ENCODE data around the gene IREB2. TPM values are rescaled to one million over a fixed set of nuclear protein-coding genes. Genes with fewer than 3 reads are reported as not detected.
A peak's percentile ranks its signal among the peaks of the same experiment; 100 is the strongest.
"Not testable (repeated sequence)": the region's sequence is repeated elsewhere in the genome, so short reads cannot be mapped to it uniquely, and the experiment has no call there.

Gene IREB2
- total RNA-seq, 1 experiment from 2014 or later, result 84.5 TPM

GRCh38 chr15:78507831-78508160 is 69.8 kb downstream of the IREB2 start:
- H3K36me3 Mint-ChIP-seq (ENCODE audit: insufficient read depth, unreplicated experiment), result peaks cover 30% of the 10 kb centered on the region
- intact Hi-C loops (cut with micrococcal nuclease; ENCODE audit: unreplicated experiment), result no loop called here
- no peak for TF ChIP-seq CTCF (IDR thresholded peaks at IDR 0.05; ENCODE audit: unreplicated experiment)
- H3K9me3 Mint-ChIP-seq (ENCODE audit: low read depth, unreplicated experiment), result no peaks in the 10 kb centered on the region
- H3K27me3 Mint-ChIP-seq (ENCODE audit: unreplicated experiment), result no peaks in the 10 kb centered on the region
- BruUV-seq (replicated peaks), result TSS peak; percentile 20
- no peaks in the 10 kb centered on the region for H3K4me1 Mint-ChIP-seq (ENCODE audit: low read depth, unreplicated experiment)
- no peak for DNase-seq
- CTCF ChIA-PET, result interaction anchor here (0.8 to 1.2 kb wide), 4 partner anchors 34 to 85 kb away, joined by 3 read pairs; no protein-coding TSS in a partner anchor
- H3K4me3 Mint-ChIP-seq (ENCODE audit: low read depth, unreplicated experiment), result peak overlapping the region; percentile 88
- peak overlapping the region; percentile 63 for H3K27ac Mint-ChIP-seq (ENCODE audit: unreplicated experiment)

- no TSS peak for BruUV-seq (replicated peaks)
- peak overlapping the region; percentile 63 for H3K27ac Mint-ChIP-seq (ENCODE audit: unreplicated experiment)
- H3K4me3 Mint-ChIP-seq (ENCODE audit: low read depth, unreplicated experiment), result peak overlapping the region; percentile 88
- no peaks in the 10 kb centered on the region for H3K4me1 Mint-ChIP-seq (ENCODE audit: low read depth, unreplicated experiment)
- intact Hi-C loops (cut with micrococcal nuclease; ENCODE audit: unreplicated experiment), result no loop called here
- H3K9me3 Mint-ChIP-seq (ENCODE audit: low read depth, unreplicated experiment), result no peaks in the 10 kb centered on the region
- CTCF ChIA-PET, result interaction anchor here (0.8 to 1.2 kb wide), 4 partner anchors 33 to 86 kb away, joined by 3 read pairs; no protein-coding TSS in a partner anchor
- peak; percentile 16 for DNase-seq
- no peaks in the 10 kb centered on the region for H3K27me3 Mint-ChIP-seq (ENCODE audit: unreplicated experiment)
- H3K36me3 Mint-ChIP-seq (ENCODE audit: insufficient read depth, unreplicated experiment), result peaks cover 30% of the 10 kb centered on the region
- TF ChIP-seq CTCF (IDR thresholded peaks at IDR 0.05; ENCODE audit: unreplicated experiment), result no peak
Observed at GRCh38 chr15:78508272-78508671, 70.3 kb downstream of the IREB2 start.

GRCh38 chr15:78509726-78510312 is 71.8 kb downstream of the IREB2 start:
- CTCF ChIA-PET, result no interaction called here
- Mint-ChIP-seq H3K27ac (ENCODE audit: unreplicated experiment) (no peak overlapping the region), H3K9me3 (ENCODE audit: low read depth, unreplicated experiment) (no peaks in the 10 kb centered on the region), H3K4me1 (ENCODE audit: low read depth, unreplicated experiment) (no peaks in the 10 kb centered on the region), H3K4me3 (ENCODE audit: low read depth, unreplicated experiment) (no peak overlapping the region), H3K36me3 (ENCODE audit: insufficient read depth, unreplicated experiment) (peaks cover 30% of the 10 kb centered on the region), H3K27me3 (ENCODE audit: unreplicated experiment) (no peaks in the 10 kb centered on the region)
- intact Hi-C loops (cut with micrococcal nuclease; ENCODE audit: unreplicated experiment), result no loop called here
- no peak for TF ChIP-seq CTCF (IDR thresholded peaks at IDR 0.05; ENCODE audit: unreplicated experiment)
- DNase-seq, result no peak
- no TSS peak for BruUV-seq (replicated peaks)

GRCh38 chr15:78520035-78520434 is 82.0 kb downstream of the IREB2 start:
- H3K4me3 Mint-ChIP-seq (ENCODE audit: low read depth, unreplicated experiment); H3K27me3 Mint-ChIP-seq (ENCODE audit: unreplicated experiment); intact Hi-C loops (cut with micrococcal nuclease; ENCODE audit: unreplicated experiment); H3K27ac Mint-ChIP-seq (ENCODE audit: unreplicated experiment); H3K9me3 Mint-ChIP-seq (ENCODE audit: low read depth, unreplicated experiment); CTCF ChIA-PET; H3K36me3 Mint-ChIP-seq (ENCODE audit: insufficient read depth, unreplicated experiment); BruUV-seq (replicated peaks); DNase-seq; H3K4me1 Mint-ChIP-seq (ENCODE audit: low read depth, unreplicated experiment): not testable (repeated sequence)

- Mint-ChIP-seq H3K4me3 (ENCODE audit: low read depth, unreplicated experiment) (no peak overlapping the region), H3K27me3 (ENCODE audit: unreplicated experiment) (no peaks in the 10 kb centered on the region), H3K27ac (ENCODE audit: unreplicated experiment) (no peak overlapping the region), H3K4me1 (ENCODE audit: low read depth, unreplicated experiment) (no peaks in the 10 kb centered on the region), H3K9me3 (ENCODE audit: low read depth, unreplicated experiment) (peaks cover 3% of the 10 kb centered on the region), H3K36me3 (ENCODE audit: insufficient read depth, unreplicated experiment) (no peaks in the 10 kb centered on the region)
- no peak for DNase-seq
- BruUV-seq (replicated peaks), result no TSS peak
- TF ChIP-seq CTCF (IDR thresholded peaks at IDR 0.05; ENCODE audit: unreplicated experiment), result no peak
- CTCF ChIA-PET, result no interaction called here
- intact Hi-C loops (cut with micrococcal nuclease; ENCODE audit: unreplicated experiment), result no loop called here
Observed at GRCh38 chr15:78524230-78524629, 86.2 kb downstream of the IREB2 start.
